ENCODE data around the gene MAP2K7. TPM values are rescaled to one million over a fixed set of nuclear protein-coding genes. Genes with fewer than 3 reads are reported as not detected.

Gene MAP2K7
- total RNA-seq, 1 experiment from 2014 or later, result 39.4 TPM

DNA sequence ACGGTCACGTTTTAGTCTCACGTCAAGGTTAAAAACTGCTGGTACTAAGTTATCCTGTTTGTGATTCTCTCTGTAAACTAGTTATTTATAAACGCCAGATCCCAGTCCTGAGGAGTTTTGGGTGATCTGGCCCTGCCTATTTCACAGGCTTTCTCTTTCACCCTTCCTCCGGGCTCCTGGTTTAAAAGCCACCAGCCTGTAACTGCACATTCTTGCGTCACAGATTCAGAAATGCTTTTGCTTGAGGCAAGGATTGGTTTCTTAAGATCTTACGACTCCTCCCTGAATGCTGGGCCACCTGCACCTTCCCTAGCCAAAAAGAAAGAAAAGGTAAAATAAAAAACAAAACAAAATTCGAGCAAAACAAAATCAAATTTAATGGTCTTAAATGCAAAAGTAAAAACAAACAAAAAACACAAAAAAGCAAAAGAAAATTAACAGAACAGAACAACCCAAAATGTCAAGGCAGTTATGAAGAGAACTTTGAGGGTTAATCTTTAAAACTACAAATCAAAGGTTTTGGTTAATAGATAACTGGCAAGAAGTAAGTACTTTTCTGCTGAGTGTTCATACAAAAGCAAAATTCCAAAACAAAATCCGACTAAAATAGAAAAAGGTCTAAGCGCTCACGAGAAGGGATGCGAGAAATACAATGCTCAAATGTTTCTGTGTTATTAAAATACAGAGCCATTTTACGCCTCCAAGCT is 58.4 kb downstream of the MAP2K7 start:
- H3K36me3 Mint-ChIP-seq, result peaks cover 49% of the 10 kb centered on the region
- H3K4me3 Mint-ChIP-seq, result no peak overlapping the region
- no peak for ATAC-seq
- H3K9me3 Mint-ChIP-seq, result no peaks in the 10 kb centered on the region
- H3K27me3 Mint-ChIP-seq (ENCODE audit: low read depth), result no peaks in the 10 kb centered on the region
- CTCF ChIA-PET, result no interaction called here
- peaks cover 2% of the 10 kb centered on the region; the same call in 1 of the 2 replicates for H3K4me1 Mint-ChIP-seq
- TF ChIP-seq ZNF219 (CRISPR knock-in tag; IDR thresholded peaks at IDR 0.05; ENCODE audit: borderline replicate concordance), result no peak
- no peak for TF ChIP-seq ZNF317 (CRISPR knock-in tag; IDR thresholded peaks at IDR 0.05; ENCODE audit: borderline replicate concordance, low read depth)
- TF ChIP-seq SMAD4 (CRISPR knock-in tag; IDR thresholded peaks at IDR 0.05), result no peak
- no peak for TF ChIP-seq CREB1 (CRISPR knock-in tag; IDR thresholded peaks at IDR 0.05)
- TF ChIP-seq, protein P1, sequence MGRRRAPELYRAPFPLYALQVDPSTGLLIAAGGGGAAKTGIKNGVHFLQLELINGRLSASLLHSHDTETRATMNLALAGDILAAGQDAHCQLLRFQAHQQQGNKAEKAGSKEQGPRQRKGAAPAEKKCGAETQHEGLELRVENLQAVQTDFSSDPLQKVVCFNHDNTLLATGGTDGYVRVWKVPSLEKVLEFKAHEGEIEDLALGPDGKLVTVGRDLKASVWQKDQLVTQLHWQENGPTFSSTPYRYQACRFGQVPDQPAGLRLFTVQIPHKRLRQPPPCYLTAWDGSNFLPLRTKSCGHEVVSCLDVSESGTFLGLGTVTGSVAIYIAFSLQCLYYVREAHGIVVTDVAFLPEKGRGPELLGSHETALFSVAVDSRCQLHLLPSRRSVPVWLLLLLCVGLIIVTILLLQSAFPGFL (CRISPR knock-in tag; IDR thresholded peaks at IDR 0.05; ENCODE audit: borderline replicate concordance), result no peak
- TF ChIP-seq, protein P2, sequence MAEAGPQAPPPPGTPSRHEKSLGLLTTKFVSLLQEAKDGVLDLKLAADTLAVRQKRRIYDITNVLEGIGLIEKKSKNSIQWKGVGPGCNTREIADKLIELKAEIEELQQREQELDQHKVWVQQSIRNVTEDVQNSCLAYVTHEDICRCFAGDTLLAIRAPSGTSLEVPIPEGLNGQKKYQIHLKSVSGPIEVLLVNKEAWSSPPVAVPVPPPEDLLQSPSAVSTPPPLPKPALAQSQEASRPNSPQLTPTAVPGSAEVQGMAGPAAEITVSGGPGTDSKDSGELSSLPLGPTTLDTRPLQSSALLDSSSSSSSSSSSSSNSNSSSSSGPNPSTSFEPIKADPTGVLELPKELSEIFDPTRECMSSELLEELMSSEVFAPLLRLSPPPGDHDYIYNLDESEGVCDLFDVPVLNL (CRISPR knock-in tag; IDR thresholded peaks at IDR 0.05; ENCODE audit: borderline replicate concordance, low read depth), result no peak
- TF ChIP-seq, protein P3, sequence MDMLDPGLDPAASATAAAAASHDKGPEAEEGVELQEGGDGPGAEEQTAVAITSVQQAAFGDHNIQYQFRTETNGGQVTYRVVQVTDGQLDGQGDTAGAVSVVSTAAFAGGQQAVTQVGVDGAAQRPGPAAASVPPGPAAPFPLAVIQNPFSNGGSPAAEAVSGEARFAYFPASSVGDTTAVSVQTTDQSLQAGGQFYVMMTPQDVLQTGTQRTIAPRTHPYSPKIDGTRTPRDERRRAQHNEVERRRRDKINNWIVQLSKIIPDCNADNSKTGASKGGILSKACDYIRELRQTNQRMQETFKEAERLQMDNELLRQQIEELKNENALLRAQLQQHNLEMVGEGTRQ (CRISPR knock-in tag; IDR thresholded peaks at IDR 0.05), result no peak
- TF ChIP-seq EMX1 (CRISPR knock-in tag; IDR thresholded peaks at IDR 0.05), result no peak
- TF ChIP-seq SMAD3 (CRISPR knock-in tag; IDR thresholded peaks at IDR 0.05; ENCODE audit: borderline replicate concordance), result no peak
- TF ChIP-seq NFE2L1 (CRISPR knock-in tag; IDR thresholded peaks at IDR 0.05), result no peak
- TF ChIP-seq, protein P4, sequence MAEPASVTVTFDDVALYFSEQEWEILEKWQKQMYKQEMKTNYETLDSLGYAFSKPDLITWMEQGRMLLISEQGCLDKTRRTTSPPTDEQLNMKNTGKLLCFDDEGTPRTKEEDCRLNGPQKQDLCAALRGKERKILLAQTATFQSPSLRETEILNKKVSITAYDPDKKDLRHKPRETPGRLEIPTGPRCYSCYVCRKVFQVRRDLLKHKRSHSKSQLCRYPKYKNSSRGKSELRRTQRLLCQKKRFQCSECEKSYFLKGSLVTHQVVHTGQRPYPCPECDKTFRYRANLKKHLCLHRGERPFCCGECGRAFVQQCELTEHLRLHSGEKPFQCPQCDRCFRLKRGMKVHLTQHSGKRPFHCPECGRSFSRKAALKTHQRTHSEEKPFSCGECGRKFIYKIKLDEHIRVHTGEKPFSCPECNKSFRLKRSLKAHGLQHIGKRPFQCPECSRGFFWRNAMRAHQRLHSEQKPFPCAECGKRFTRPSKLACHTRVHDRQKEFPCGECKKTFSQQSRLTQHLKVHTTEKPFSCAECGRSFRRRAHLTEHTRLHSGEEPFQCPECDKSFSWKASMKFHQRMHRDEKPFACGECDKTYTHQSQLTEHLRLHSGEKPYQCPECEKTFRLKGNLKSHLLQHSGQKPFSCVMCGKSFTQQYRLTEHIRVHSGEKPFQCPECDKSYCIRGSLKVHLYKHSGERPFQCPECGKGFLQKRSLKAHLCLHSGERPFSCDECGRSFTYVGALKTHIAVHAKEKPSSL (CRISPR knock-in tag; conservative IDR thresholded peaks at IDR 0.05), result no peak
- no peak for DNase-seq (ENCODE audit: low spot score)
- POLR2A ChIA-PET, result no interaction called here
- peak overlapping the region; percentile 17 for H3K27ac Mint-ChIP-seq

DNA sequence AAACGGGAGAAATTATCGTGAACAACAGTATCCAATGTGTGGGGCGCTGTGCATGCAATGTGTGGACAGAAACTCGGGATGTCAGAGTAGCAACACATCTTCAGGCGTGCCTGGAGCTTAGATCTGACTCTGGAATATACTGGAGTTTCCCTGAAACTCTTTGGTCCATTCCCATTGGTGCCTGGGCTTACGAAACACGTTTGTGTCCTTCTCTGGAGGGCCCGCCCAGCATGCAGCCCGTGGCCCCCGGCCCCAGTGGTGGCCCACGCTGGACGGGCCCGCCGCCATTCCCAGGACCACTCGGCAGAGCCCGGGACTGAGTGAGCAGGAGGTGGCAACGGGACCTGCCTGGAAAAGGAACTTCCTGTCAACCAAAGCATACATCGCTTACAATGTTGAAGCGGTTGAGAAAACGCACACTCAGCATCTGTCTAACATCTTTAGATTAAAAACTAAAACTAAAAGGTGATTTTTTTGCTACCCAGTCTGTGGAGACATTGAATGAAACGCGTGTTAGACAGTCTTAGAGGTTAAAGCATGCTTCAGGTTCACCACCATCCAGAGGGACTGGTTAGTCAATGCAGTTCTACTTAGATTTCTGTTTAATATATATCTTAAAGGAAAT is 59.1 kb downstream of the MAP2K7 start:
- H3K27ac Mint-ChIP-seq, result peak overlapping the region; percentile 17; the same call in 1 of the 2 replicates
- no peaks in the 10 kb centered on the region for H3K9me3 Mint-ChIP-seq
- CTCF ChIA-PET, result no interaction called here
- no peak for DNase-seq (ENCODE audit: low spot score)
- no peaks in the 10 kb centered on the region for H3K27me3 Mint-ChIP-seq (ENCODE audit: low read depth)
- peaks cover 2% of the 10 kb centered on the region; the same call in 1 of the 2 replicates for H3K4me1 Mint-ChIP-seq
- no peak for ATAC-seq
- POLR2A ChIA-PET, result no interaction called here
- H3K4me3 Mint-ChIP-seq, result no peak overlapping the region
- peaks cover 56% of the 10 kb centered on the region for H3K36me3 Mint-ChIP-seq
- TF ChIP-seq ZNF232 (CRISPR knock-in tag; IDR thresholded peaks at IDR 0.05) (no peak), ARID4B (CRISPR knock-in tag; IDR thresholded peaks at IDR 0.05; ENCODE audit: borderline replicate concordance) (no peak), ZNF317 (CRISPR knock-in tag; IDR thresholded peaks at IDR 0.05; ENCODE audit: borderline replicate concordance, low read depth) (no peak), MXD4 (CRISPR knock-in tag; IDR thresholded peaks at IDR 0.05; ENCODE audit: borderline replicate concordance) (no peak), ZNF263 (CRISPR knock-in tag; IDR thresholded peaks at IDR 0.05; ENCODE audit: low read depth) (no peak), NFYB (CRISPR knock-in tag; conservative IDR thresholded peaks at IDR 0.05; ENCODE audit: low read depth) (no peak), ZBTB21 (CRISPR knock-in tag; IDR thresholded peaks at IDR 0.05; ENCODE audit: borderline replicate concordance) (no peak), PRRX2 (CRISPR knock-in tag; IDR thresholded peaks at IDR 0.05) (no peak), ZNF423 (CRISPR knock-in tag; IDR thresholded peaks at IDR 0.05) (no peak)
- TF ChIP-seq, protein P5, sequence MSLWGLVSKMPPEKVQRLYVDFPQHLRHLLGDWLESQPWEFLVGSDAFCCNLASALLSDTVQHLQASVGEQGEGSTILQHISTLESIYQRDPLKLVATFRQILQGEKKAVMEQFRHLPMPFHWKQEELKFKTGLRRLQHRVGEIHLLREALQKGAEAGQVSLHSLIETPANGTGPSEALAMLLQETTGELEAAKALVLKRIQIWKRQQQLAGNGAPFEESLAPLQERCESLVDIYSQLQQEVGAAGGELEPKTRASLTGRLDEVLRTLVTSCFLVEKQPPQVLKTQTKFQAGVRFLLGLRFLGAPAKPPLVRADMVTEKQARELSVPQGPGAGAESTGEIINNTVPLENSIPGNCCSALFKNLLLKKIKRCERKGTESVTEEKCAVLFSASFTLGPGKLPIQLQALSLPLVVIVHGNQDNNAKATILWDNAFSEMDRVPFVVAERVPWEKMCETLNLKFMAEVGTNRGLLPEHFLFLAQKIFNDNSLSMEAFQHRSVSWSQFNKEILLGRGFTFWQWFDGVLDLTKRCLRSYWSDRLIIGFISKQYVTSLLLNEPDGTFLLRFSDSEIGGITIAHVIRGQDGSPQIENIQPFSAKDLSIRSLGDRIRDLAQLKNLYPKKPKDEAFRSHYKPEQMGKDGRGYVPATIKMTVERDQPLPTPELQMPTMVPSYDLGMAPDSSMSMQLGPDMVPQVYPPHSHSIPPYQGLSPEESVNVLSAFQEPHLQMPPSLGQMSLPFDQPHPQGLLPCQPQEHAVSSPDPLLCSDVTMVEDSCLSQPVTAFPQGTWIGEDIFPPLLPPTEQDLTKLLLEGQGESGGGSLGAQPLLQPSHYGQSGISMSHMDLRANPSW (CRISPR knock-in tag; conservative IDR thresholded peaks at IDR 0.05; ENCODE audit: low read depth), result no peak
- TF ChIP-seq, protein P6, sequence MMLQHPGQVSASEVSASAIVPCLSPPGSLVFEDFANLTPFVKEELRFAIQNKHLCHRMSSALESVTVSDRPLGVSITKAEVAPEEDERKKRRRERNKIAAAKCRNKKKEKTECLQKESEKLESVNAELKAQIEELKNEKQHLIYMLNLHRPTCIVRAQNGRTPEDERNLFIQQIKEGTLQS (CRISPR knock-in tag; conservative IDR thresholded peaks at IDR 0.05), result no peak
